SU-DHL-6 (cell line): ENCODE data around the gene HNRNPLL.

Experiments
- CTCF ChIP-seq: fragments of 200-600 bp; sonication (generic); IDR thresholded peaks from one replicate; pipeline ENCODE4 v1.5.1; 2017; ENCODE audit warnings: antibody characterized with exemption, mild to moderate bottlenecking, low read length, moderate library complexity; ENCODE audit not compliant: insufficient read depth, poor library complexity, severe bottlenecking
- EZH2phosphoT487 ChIP-seq: fragments of 200-600 bp; sonication (generic), shearing (Covaris generic); conservative IDR thresholded peaks from 2 replicates; pipeline ENCODE4 v1.6.1; 2018; ENCODE audit warnings: mild to moderate bottlenecking, antibody characterized with exemption, low read length, moderate library complexity, mixed read lengths

- TF ChIP-seq CTCF (no peak), EZH2phosphoT487 (no peak)
Observed at GRCh38 chr2:38552259-38552658, 50.5 kb downstream of the HNRNPLL start.
